IMR-90 (cell line): ENCODE data around the gene PLCH1. TPM values are rescaled to one million over a fixed set of nuclear protein-coding genes. Genes with fewer than 3 reads are reported as not detected.
A peak's percentile ranks its signal among the peaks of the same experiment; 100 is the strongest.

Experiments used
- ATAC-seq: fragments of 200-7000 bp; cut with Tn5 transposase; 2 replicates; pipeline ENCODE4 v1.9.1; 2020; ENCODE audit warnings: low read depth, mild to moderate bottlenecking, moderate library complexity
- BruUV-seq: library from RNA; stranded (reverse); fragments of 400-500 nt; replicated peaks from 2 replicates; lab custom pipeline; 2021; lab: Mats Ljungman, UMichigan
- CTCF ChIA-PET: fragments of 300-600 bp; formaldehyde crosslinking; extraction: SDS; loops from one replicate; lab custom pipeline; 2021; ENCODE audit warnings: antibody characterized with exemption; lab: Yijun Ruan, JAX
- POLR2A ChIA-PET: fragments of 300-600 bp; sonication (Branson Sonifier 250); formaldehyde crosslinking; loops from one replicate; lab custom pipeline; 2022; ENCODE audit warnings: antibody characterized with exemption; ENCODE audit not compliant: unreplicated experiment; lab: Charles Lee
- DNase-seq: peaks from one replicate; pipeline ENCODE4 v3.0.0; 2013
- H2AFZ ChIP-seq: replicated peaks from 2 replicates; pipeline ENCODE3; 2013; ENCODE audit warnings: low read length, mild to moderate bottlenecking; ENCODE audit not compliant: poor library complexity
- H2AK5ac ChIP-seq: 2 replicates; pipeline ENCODE4 v1.6.1; 2013; ENCODE audit warnings: low read depth, low read length, inconsistent platforms
- H2AK9ac ChIP-seq: replicated peaks from 2 replicates; pipeline ENCODE3; 2013; ENCODE audit warnings: mild to moderate bottlenecking, low read depth, low read length, moderate library complexity; ENCODE audit not compliant: poor library complexity
- H2BK120ac ChIP-seq: 2 replicates; pipeline ENCODE4 v1.6.1; 2013; ENCODE audit warnings: low read depth, low read length, inconsistent platforms
- H2BK15ac ChIP-seq: 3 replicates; pipeline ENCODE4 v1.6.1; 2013; ENCODE audit warnings: low read depth, low read length, inconsistent platforms
- H2BK20ac ChIP-seq: 2 replicates; pipeline ENCODE4 v1.6.1; 2013; ENCODE audit warnings: low read depth, mild to moderate bottlenecking, inconsistent platforms, low read length, moderate library complexity
- H2BK5ac ChIP-seq: 2 replicates; pipeline ENCODE4 v1.6.1; 2013; ENCODE audit warnings: mild to moderate bottlenecking, low read depth, low read length, inconsistent platforms; ENCODE audit not compliant: poor library complexity, severe bottlenecking
- H3K14ac ChIP-seq: replicated peaks from 2 replicates; pipeline ENCODE4 v1.6.1; 2013; ENCODE audit warnings: low read depth, low read length, inconsistent platforms
- H3K18ac ChIP-seq: 2 replicates; pipeline ENCODE4 v1.6.1; 2013; ENCODE audit warnings: low read depth, low read length, control low read depth
- H3K23ac ChIP-seq: 2 replicates; pipeline ENCODE4 v1.6.1; 2013; ENCODE audit warnings: low read depth, low read length, inconsistent platforms
- H3K27ac ChIP-seq: 2 replicates; pipeline ENCODE4 v1.5.1; 2013; ENCODE audit warnings: mild to moderate bottlenecking, control low read depth, low read length; ENCODE audit not compliant: insufficient read depth
- H3K27me3 ChIP-seq: 2 replicates; pipeline ENCODE4 v1.6.1; 2013; ENCODE audit warnings: low read length; ENCODE audit not compliant: control insufficient read depth, insufficient read depth
- H3K36me3 ChIP-seq: 2 replicates; pipeline ENCODE4 v1.6.1; 2013; ENCODE audit warnings: low read length, mixed read lengths; ENCODE audit not compliant: control insufficient read depth, insufficient read depth
- H3K4ac ChIP-seq: 2 replicates; pipeline ENCODE4 v1.6.1; 2013; ENCODE audit warnings: low read depth, low read length, inconsistent platforms
- H3K4me1 ChIP-seq: 2 replicates; pipeline ENCODE4 v1.6.1; 2013; ENCODE audit warnings: low read length, mixed read lengths; ENCODE audit not compliant: control insufficient read depth, insufficient read depth
- H3K4me2 ChIP-seq: 2 replicates; pipeline ENCODE4 v1.6.1; 2013; ENCODE audit warnings: low read depth, mild to moderate bottlenecking, control low read depth, low read length, moderate library complexity
- H3K4me3 ChIP-seq: 2 replicates; pipeline ENCODE4 v1.5.1; 2013; ENCODE audit warnings: low read depth, mild to moderate bottlenecking, control low read depth, low read length, moderate library complexity; ENCODE audit not compliant: insufficient read depth
- H3K56ac ChIP-seq: 2 replicates; pipeline ENCODE4 v1.6.1; 2013; ENCODE audit warnings: low read length, inconsistent platforms; ENCODE audit not compliant: insufficient read depth; ENCODE audit errors: extremely low read depth
- H3K79me1 ChIP-seq, 2 experiments: 2 replicates each; pipeline ENCODE4 v1.6.1; 2013; ENCODE audit warnings: low read length in 2 of 2, inconsistent platforms in 1 of 2, low read depth in 1 of 2
- H3K9ac ChIP-seq: 2 replicates; pipeline ENCODE4 v1.6.1; 2013; ENCODE audit warnings: low read depth, low read length, control low read depth
- H3K9me1 ChIP-seq: 2 replicates; pipeline ENCODE4 v1.6.1; 2013; ENCODE audit warnings: low read length, inconsistent platforms; ENCODE audit not compliant: insufficient read depth
- H3K9me3 ChIP-seq: 2 replicates; pipeline ENCODE4 v1.6.1; 2013; ENCODE audit warnings: low read length; ENCODE audit not compliant: control insufficient read depth, insufficient read depth
- H4K20me1 ChIP-seq: 2 replicates; pipeline ENCODE4 v1.6.1; 2013; ENCODE audit warnings: low read length, inconsistent platforms; ENCODE audit not compliant: insufficient read depth
- H4K5ac ChIP-seq: 2 replicates; pipeline ENCODE4 v1.6.1; 2013; ENCODE audit warnings: mild to moderate bottlenecking, low read depth, low read length, control low read depth
- H4K8ac ChIP-seq, 2 experiments: 2 replicates each; pipeline ENCODE4 v1.6.1; 2013; ENCODE audit warnings: low read depth in 2 of 2, low read length in 2 of 2, control low read depth in 1 of 2, inconsistent platforms in 1 of 2
- H4K91ac ChIP-seq: 2 replicates; pipeline ENCODE4 v1.6.1; 2013; ENCODE audit warnings: low read depth, low read length, inconsistent platforms; ENCODE audit not compliant: insufficient read depth
- BHLHE40 ChIP-seq: fragments of 150-350 bp; IDR thresholded peaks from 2 replicates; pipeline ENCODE4 v1.6.1; 2016; ENCODE audit warnings: mild to moderate bottlenecking, low read depth, low read length
- RAD21 ChIP-seq: IDR thresholded peaks from 2 replicates; pipeline ENCODE4 v1.6.1; 2012; ENCODE audit warnings: low read length, improper control_type of control experiment
- SMC3 ChIP-seq: fragments of 150-350 bp; IDR thresholded peaks from 2 replicates; pipeline ENCODE4 v1.6.1; 2016; ENCODE audit warnings: low read depth, mild to moderate bottlenecking, antibody characterized with exemption, low read length, moderate library complexity
- WGBS, 2 experiments: methylation state at CpG; one replicate each; pipeline versions ENCODE4 v1.1.5 to v1.1.7; 2013; ENCODE audit warnings: missing lambda C conversion rate in 2 of 2; ENCODE audit not compliant: insufficient read length in 1 of 2; ENCODE audit errors: extremely low coverage in 2 of 2; 5-methylcytosine and 5-hydroxymethylcytosine counted together
- dilution Hi-C: fragments of 300-500 bp; cut with HindIII; formaldehyde crosslinking; loops from one replicate; pipeline ENCODE4 v1.14.3; 2018; ENCODE audit warnings: low sequenced_read_pairs; ENCODE audit not compliant: unreplicated experiment
- in situ Hi-C: fragments of 300-500 bp; cut with MboI; formaldehyde crosslinking; loops from 3 replicates; pipeline ENCODE4 v1.14.3; 2019; ENCODE audit warnings: low sequenced_read_pairs, inconsistent platforms, mixed read lengths
- intact Hi-C: fragments of 100-400 bp; cut with micrococcal nuclease; formaldehyde crosslinking; loops from 2 replicates; pipeline ENCODE4 v1.10.0; 2022
- polyA plus RNA-seq, 3 experiments: library from polyadenylated mRNA; depleted of rRNA; stranded (reverse); fragments of >200 nt; gene quantifications; 2 replicates each; pipeline ENCODE4 v1.2.3, GENCODE V29; 2012; ENCODE audit warnings: low replicate concordance in 1 of 3
- total RNA-seq: library from RNA; depleted of rRNA; stranded (reverse); fragments of >200 nt; gene quantifications from 2 replicates; pipeline ENCODE4 v1.2.3, GENCODE V29; 2012
- TF ChIP-seq, protein P1 (sequence below): conservative IDR thresholded peaks from 2 replicates; pipeline ENCODE4 v1.5.1; 2012; ENCODE audit warnings: mild to moderate bottlenecking, low read depth, low read length, improper control_type of control experiment
- TF ChIP-seq, protein P2 (sequence below): fragments of 150-350 bp; IDR thresholded peaks from 2 replicates; pipeline ENCODE4 v1.6.1; 2016; ENCODE audit warnings: low read depth, mild to moderate bottlenecking, low read length, moderate library complexity, borderline replicate concordance

Gene PLCH1
- total and polyA plus RNA-seq, 2 of the 4 experiments (the other 2 are of a cell fraction) = not detected

DNA sequence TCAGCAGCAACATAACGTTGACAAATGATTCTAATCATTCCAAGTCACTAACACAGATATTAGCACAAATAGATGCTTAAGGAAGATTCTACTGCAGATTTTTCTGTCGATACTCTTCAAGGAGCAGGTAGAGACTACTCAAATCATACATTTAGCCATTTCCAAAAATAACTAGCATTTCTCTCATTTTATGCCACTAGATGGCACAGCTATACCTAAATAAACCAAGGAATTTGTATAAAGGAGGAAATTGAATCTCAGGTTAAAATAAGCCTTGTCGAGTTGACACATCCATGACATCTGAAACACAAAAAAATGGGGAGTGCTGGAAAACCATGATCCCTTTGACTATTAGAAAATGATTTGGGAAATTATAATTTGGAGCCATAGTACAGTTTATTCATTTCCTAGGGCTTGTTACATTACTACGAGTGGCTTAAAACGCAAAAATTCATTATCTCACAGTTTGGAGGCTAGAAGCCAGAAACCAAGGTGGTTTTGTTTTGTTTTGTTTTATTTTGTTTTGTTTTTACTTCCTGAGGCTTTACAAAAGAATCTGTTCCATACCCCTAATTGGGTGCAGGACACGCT lies 391.9 kb downstream of the PLCH1 start:
- H4K20me1 ChIP-seq = no peaks in the 10 kb centered on the region
- ChIA-PET CTCF (interaction anchor here (1.2 kb wide), 1 partner anchor 349 kb away, joined by 6 read pairs; no protein-coding TSS in a partner anchor), POLR2A (no interaction called here)
- no peak overlapping the region for H3K23ac ChIP-seq
- no peak overlapping the region for H3K4me2 ChIP-seq
- no peak overlapping the region for H2BK15ac ChIP-seq
- H3K14ac ChIP-seq = no peak overlapping the region
- no peak overlapping the region for H4K91ac ChIP-seq
- H3K9me1 ChIP-seq = no peaks in the 10 kb centered on the region
- in situ Hi-C loops (loop anchor here (10.0 kb wide), 1 partner anchor 352 kb away; no protein-coding TSS in a partner anchor), dilution Hi-C loops (no loop called here), intact Hi-C loops (loop anchor here (1.0 kb wide), 1 partner anchor 348 kb away; no protein-coding TSS in a partner anchor)
- BruUV-seq = no TSS peak
- H3K4ac ChIP-seq = no peak overlapping the region
- ATAC-seq (peak; percentile 63; the same call in 1 of the 2 replicates), DNase-seq (peak; percentile 21)
- TF ChIP-seq SMC3 (peak; percentile 43; the same call in 1 of the 2 replicates), RAD21 (peak; percentile 45), BHLHE40 (no peak)
- TF ChIP-seq, protein P1, sequence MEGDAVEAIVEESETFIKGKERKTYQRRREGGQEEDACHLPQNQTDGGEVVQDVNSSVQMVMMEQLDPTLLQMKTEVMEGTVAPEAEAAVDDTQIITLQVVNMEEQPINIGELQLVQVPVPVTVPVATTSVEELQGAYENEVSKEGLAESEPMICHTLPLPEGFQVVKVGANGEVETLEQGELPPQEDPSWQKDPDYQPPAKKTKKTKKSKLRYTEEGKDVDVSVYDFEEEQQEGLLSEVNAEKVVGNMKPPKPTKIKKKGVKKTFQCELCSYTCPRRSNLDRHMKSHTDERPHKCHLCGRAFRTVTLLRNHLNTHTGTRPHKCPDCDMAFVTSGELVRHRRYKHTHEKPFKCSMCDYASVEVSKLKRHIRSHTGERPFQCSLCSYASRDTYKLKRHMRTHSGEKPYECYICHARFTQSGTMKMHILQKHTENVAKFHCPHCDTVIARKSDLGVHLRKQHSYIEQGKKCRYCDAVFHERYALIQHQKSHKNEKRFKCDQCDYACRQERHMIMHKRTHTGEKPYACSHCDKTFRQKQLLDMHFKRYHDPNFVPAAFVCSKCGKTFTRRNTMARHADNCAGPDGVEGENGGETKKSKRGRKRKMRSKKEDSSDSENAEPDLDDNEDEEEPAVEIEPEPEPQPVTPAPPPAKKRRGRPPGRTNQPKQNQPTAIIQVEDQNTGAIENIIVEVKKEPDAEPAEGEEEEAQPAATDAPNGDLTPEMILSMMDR = peak; percentile 41
- TF ChIP-seq, protein P2, sequence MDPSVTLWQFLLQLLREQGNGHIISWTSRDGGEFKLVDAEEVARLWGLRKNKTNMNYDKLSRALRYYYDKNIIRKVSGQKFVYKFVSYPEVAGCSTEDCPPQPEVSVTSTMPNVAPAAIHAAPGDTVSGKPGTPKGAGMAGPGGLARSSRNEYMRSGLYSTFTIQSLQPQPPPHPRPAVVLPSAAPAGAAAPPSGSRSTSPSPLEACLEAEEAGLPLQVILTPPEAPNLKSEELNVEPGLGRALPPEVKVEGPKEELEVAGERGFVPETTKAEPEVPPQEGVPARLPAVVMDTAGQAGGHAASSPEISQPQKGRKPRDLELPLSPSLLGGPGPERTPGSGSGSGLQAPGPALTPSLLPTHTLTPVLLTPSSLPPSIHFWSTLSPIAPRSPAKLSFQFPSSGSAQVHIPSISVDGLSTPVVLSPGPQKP = no peak
- no peaks in the 10 kb centered on the region for H3K79me1 ChIP-seq
- no peak overlapping the region for H2AFZ ChIP-seq
- no peak overlapping the region for H2BK5ac ChIP-seq
- no peak overlapping the region for H2AK9ac ChIP-seq
- H3K18ac ChIP-seq = no peak overlapping the region
- no peak overlapping the region for H3K4me3 ChIP-seq
- no peaks in the 10 kb centered on the region for H3K36me3 ChIP-seq
- no peak overlapping the region for H3K9ac ChIP-seq
- no peaks in the 10 kb centered on the region for H3K4me1 ChIP-seq
- H3K56ac ChIP-seq = no peak overlapping the region
- no peak overlapping the region for H3K27ac ChIP-seq
- H3K27me3 ChIP-seq = peaks cover 4% of the 10 kb centered on the region; the same call in 1 of the 2 replicates
- H2BK20ac ChIP-seq = no peak overlapping the region
- no CpG with 5 or more reads among the region's 6 CpGs for WGBS, 2 experiments
- H2AK5ac ChIP-seq = no peak overlapping the region
- no peak overlapping the region for H4K5ac ChIP-seq
- no peaks in the 10 kb centered on the region for H3K9me3 ChIP-seq
- H2BK120ac ChIP-seq = no peak overlapping the region
- no peak overlapping the region for H4K8ac ChIP-seq
